Measurements from ENCODE around the gene CEBPA. TPM values are rescaled to one million over a fixed set of nuclear protein-coding genes. Genes with fewer than 3 reads are reported as not detected.
"Not testable (repeated sequence)": the region's sequence is repeated elsewhere in the genome, so short reads cannot be mapped to it uniquely, and the experiment has no call there.

The CEBPA gene
- total and polyA plus RNA-seq, 4 experiments from 2014 or later: 0.20 to 2.4 (median 1.6) TPM

DNA sequence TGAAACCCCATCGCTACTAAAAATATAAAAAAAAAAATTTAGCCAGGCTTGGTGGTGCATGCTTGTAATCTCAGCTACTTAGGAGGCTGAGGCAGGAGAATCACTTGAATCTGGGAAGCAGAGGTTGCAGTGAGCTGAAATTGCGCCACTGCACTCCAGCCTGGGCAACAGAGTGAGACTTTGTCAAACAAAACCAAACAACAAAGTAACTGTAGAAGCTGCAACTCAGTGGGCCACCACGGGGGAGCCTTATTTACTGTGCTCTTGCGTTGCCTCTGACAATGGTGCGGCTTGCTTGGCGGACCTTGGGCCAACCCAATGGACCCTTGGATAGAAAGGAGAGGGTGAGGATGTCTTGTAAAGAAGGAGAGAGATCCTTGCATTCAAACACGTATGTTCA lies 7.3 kb downstream of the CEBPA start:
- H3K27me3 ChIP-seq (ENCODE audit: insufficient read depth, low read length); H3K36me3 Mint-ChIP-seq; DNase-seq; CTCF ChIA-PET (ENCODE audit: partially characterized antibody); H3K4me3 ChIP-seq (ENCODE audit: low read length in 2 of 2); H3K9me3 ChIP-seq (ENCODE audit: control insufficient read depth in 1 of 2, low read length in 2 of 2); H3K9me3 Mint-ChIP-seq; H3K4me1 Mint-ChIP-seq; H3K27ac ChIP-seq (ENCODE audit: low read depth, low read length); H3K36me3 ChIP-seq (ENCODE audit: insufficient read depth, low read length); POLR2A ChIA-PET (ENCODE audit: partially characterized antibody); intact Hi-C loops (cut with micrococcal nuclease); H3K4me1 ChIP-seq (ENCODE audit: insufficient read depth, low read length): not testable (repeated sequence)
- Mint-ChIP-seq H3K4me3 (peak overlapping the region in 1 of 8 donors; percentile 3), H3K27ac (peak overlapping the region in 1 of 7 donors; percentile 64), H3K27me3 (peaks cover 9 to 13% of the 10 kb centered on the region in 2 donors)

DNA sequence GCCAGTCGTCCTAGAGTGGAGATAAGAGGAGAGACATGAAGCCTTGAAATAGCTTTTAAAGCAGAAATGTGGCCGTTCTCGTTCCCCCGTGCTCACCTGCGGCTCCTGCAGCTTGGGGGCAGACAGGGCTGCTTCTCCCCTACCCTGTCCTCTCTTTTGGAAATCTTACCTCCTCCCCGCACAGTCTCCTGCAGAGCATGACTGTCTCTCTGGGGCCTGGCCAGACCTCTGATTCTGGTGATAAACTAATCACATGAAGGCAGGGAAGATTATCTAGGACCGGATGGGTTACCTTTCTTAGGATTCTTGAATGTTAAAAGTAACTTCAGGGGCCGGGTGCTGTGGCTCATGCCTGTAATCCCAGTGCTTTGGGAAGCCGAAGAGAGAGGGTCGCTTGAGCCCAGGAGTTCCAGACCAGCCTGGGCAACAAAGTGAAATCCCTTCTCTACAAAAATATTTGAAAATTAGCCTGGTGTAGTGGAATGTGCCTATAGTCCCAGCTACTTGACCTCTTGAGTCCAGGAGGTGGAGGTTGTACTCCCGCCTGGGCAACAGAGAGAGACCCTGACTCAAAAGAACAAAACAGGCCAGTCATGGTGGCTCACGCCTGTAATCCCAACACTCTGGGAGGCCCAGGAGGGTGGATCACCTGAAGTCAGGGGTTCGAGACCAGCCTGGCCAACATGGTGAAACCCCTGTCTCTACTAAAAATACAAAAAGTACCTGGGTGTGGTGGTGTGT lies 8.1 kb downstream of the CEBPA start:
- intact Hi-C loops (cut with micrococcal nuclease): no loop called here
- CTCF ChIA-PET (ENCODE audit: partially characterized antibody): no interaction called here

GRCh38 chr19:33293255-33294057 lies 8.9 kb downstream of the CEBPA start:
- Mint-ChIP-seq H3K9me3 (peaks cover 2 to 23% (median 11%) of the 10 kb centered on the region in 8 donors), H3K36me3 (peaks cover 0 to 8% of the 10 kb centered on the region in 2 donors), H3K27ac (no peak overlapping the region), H3K27me3 (peaks cover 5 to 6% of the 10 kb centered on the region in 2 donors), H3K4me1 (no peaks in the 10 kb centered on the region), H3K4me3 (no peak overlapping the region)
- CTCF ChIA-PET (ENCODE audit: partially characterized antibody): interaction anchor here (1.1 kb wide), 1 partner anchor 58 kb away, joined by 3 read pairs; no protein-coding TSS in a partner anchor
- Histone ChIP-seq H3K9me3 (ENCODE audit: control insufficient read depth in 1 of 2, low read length in 2 of 2) (peaks cover 0 to 4% of the 10 kb centered on the region in 2 donors), H3K4me1 (ENCODE audit: insufficient read depth, low read length) (no peaks in the 10 kb centered on the region), H3K27ac (ENCODE audit: low read depth, low read length) (no peak overlapping the region), H3K27me3 (ENCODE audit: insufficient read depth, low read length) (no peaks in the 10 kb centered on the region), H3K4me3 (ENCODE audit: low read length in 2 of 2) (no peak overlapping the region), H3K36me3 (ENCODE audit: insufficient read depth, low read length) (no peaks in the 10 kb centered on the region)
- no peak for DNase-seq
- POLR2A ChIA-PET (ENCODE audit: partially characterized antibody): no interaction called here
- intact Hi-C loops (cut with micrococcal nuclease): no loop called here

More for the DNA sequence above, 8.1 kb downstream of the CEBPA start:
- no peak overlapping the region for H3K4me3 Mint-ChIP-seq
- Histone ChIP-seq H3K4me1 (ENCODE audit: insufficient read depth, low read length) (no peaks in the 10 kb centered on the region), H3K27me3 (ENCODE audit: insufficient read depth, low read length) (no peaks in the 10 kb centered on the region), H3K27ac (ENCODE audit: low read depth, low read length) (no peak overlapping the region), H3K36me3 (ENCODE audit: insufficient read depth, low read length) (no peaks in the 10 kb centered on the region), H3K9me3 (ENCODE audit: control insufficient read depth in 1 of 2, low read length in 2 of 2) (no peaks in the 10 kb centered on the region), H3K4me3 (ENCODE audit: low read length in 2 of 2) (no peak overlapping the region)
- POLR2A ChIA-PET (ENCODE audit: partially characterized antibody): no interaction called here
- H3K27ac Mint-ChIP-seq: no peak overlapping the region
- peaks cover 0 to under 1% of the 10 kb centered on the region in 2 donors for H3K36me3 Mint-ChIP-seq
- H3K4me1 Mint-ChIP-seq: no peaks in the 10 kb centered on the region
- peaks cover 9 to 10% of the 10 kb centered on the region in 2 donors for H3K27me3 Mint-ChIP-seq
- no peak for DNase-seq
- H3K9me3 Mint-ChIP-seq: peaks cover 0 to 16% (median 4%) of the 10 kb centered on the region in 8 donors

DNA sequence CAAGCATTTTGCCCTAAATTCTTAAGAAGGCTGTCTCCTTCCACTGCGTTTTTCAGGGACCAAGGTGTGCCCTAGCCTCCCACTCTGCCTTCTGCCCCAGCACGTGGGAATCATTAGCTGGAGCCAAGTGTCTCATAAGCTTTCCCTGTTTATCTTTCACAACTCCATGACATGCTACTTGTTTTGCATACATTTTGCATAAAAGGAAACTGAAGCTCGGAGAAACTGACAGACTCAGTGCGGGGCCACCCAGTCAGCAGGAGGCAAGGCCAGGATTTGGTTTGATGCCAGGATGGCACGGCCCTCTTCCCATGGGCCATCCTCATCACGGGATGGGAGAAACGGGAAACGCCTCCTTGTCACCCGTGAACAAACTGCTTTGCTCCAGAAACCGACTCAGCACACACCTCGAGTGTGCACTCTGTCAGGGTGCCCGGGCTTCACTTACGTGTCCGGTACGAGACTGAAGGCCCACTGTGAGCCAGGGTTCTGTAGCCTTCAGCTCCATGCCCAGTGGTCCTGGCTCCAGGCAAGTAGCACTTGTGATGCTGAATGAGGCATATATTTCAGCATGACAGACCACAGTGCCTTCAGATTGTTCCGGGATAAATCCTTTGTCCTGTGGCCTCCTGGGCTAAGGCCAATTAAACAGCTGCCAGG lies 9.6 kb downstream of the CEBPA start:
- ChIA-PET POLR2A (ENCODE audit: partially characterized antibody) (interaction anchor here (0.6 kb wide), 1 partner anchor 10 kb away, joined by 3 read pairs; no protein-coding TSS in a partner anchor), CTCF (ENCODE audit: partially characterized antibody) (interaction anchor here (1.1 kb wide), 1 partner anchor 57 kb away, joined by 3 read pairs; no protein-coding TSS in a partner anchor)
- no peak overlapping the region for H3K27ac ChIP-seq (ENCODE audit: low read depth, low read length)
- peaks cover 0 to 6% of the 10 kb centered on the region in 2 donors for H3K9me3 ChIP-seq (ENCODE audit: control insufficient read depth in 1 of 2, low read length in 2 of 2)
- no peaks in the 10 kb centered on the region for H3K36me3 ChIP-seq (ENCODE audit: insufficient read depth, low read length)
- Mint-ChIP-seq H3K4me3 (no peak overlapping the region), H3K27ac (no peak overlapping the region), H3K4me1 (peaks cover 0 to 4% (median under 1%) of the 10 kb centered on the region in 4 donors), H3K27me3 (peaks cover 5 to 6% of the 10 kb centered on the region in 2 donors), H3K36me3 (peaks cover 0 to 8% of the 10 kb centered on the region in 2 donors), H3K9me3 (peaks cover 2 to 30% (median 17%) of the 10 kb centered on the region in 8 donors)
- intact Hi-C loops (cut with micrococcal nuclease): no loop called here
- no peak overlapping the region for H3K4me3 ChIP-seq (ENCODE audit: low read length in 2 of 2)
- DNase-seq: no peak
- no peaks in the 10 kb centered on the region for H3K27me3 ChIP-seq (ENCODE audit: insufficient read depth, low read length)
- H3K4me1 ChIP-seq (ENCODE audit: insufficient read depth, low read length): no peaks in the 10 kb centered on the region

- H3K27me3 Mint-ChIP-seq: peaks cover 4 to 5% of the 10 kb centered on the region in 2 donors
- Histone ChIP-seq H3K27me3 (ENCODE audit: insufficient read depth, low read length) (no peaks in the 10 kb centered on the region), H3K9me3 (ENCODE audit: control insufficient read depth in 1 of 2, low read length in 2 of 2) (peaks cover 0 to 6% of the 10 kb centered on the region in 2 donors), H3K4me1 (ENCODE audit: insufficient read depth, low read length) (peaks cover 7% of the 10 kb centered on the region), H3K27ac (ENCODE audit: low read depth, low read length) (no peak overlapping the region), H3K4me3 (ENCODE audit: low read length in 2 of 2) (no peak overlapping the region), H3K36me3 (ENCODE audit: insufficient read depth, low read length) (no peaks in the 10 kb centered on the region)
- H3K4me3 Mint-ChIP-seq: no peak overlapping the region
- intact Hi-C loops (cut with micrococcal nuclease): no loop called here
- H3K9me3 Mint-ChIP-seq: peaks cover 2 to 35% (median 17%) of the 10 kb centered on the region in 8 donors
- H3K36me3 Mint-ChIP-seq: peaks cover 0 to 8% of the 10 kb centered on the region in 2 donors
- H3K27ac Mint-ChIP-seq: no peak overlapping the region
- ChIA-PET CTCF (ENCODE audit: partially characterized antibody) (interaction anchor here (1.1 kb wide), 1 partner anchor 56 kb away, joined by 3 read pairs; no protein-coding TSS in a partner anchor), POLR2A (ENCODE audit: partially characterized antibody) (no interaction called here)
- DNase-seq: no peak
- peaks cover under 1 to 10% (median 5%) of the 10 kb centered on the region in 4 donors for H3K4me1 Mint-ChIP-seq
Observed at GRCh38 chr19:33291623-33292534, 10.5 kb downstream of the CEBPA start.

DNA sequence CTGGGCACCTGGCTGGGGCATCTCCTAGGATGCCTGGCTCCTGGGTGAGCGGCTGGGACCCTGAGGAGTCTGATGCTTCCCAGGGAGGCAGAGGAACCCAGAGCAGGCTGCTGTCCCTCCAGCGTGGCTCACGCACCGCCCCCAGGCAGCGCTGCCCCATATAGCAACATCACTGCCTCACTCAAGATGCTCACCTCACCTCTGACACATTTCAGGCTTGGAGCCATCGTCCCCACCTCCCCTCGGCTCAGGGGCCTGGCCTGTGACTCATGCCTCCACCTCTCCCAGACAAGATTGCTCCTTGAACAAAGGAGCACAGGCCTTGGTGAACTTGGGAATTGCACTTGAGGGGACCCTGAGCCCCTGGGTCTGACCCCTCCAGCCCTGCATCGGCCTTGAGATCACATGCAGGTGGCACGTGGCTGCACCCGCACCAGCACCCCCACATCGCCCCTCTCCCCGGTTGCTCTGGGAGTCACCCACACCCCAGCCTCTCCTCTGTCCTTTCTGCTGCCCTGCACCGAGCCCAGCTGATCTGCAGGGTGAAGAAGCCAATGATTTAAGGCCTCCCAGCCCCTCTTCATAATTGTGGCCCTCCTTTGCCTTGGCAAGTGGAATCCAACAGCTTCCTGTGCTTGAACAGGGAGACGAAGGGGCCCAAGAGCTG lies 11.2 kb downstream of the CEBPA start:
- CTCF ChIA-PET (ENCODE audit: partially characterized antibody): no interaction called here
- Mint-ChIP-seq H3K27ac (no peak overlapping the region), H3K27me3 (peaks cover 4 to 5% of the 10 kb centered on the region in 2 donors), H3K9me3 (peaks cover 2 to 39% (median 17%) of the 10 kb centered on the region in 8 donors), H3K36me3 (peaks cover 0 to 8% of the 10 kb centered on the region in 2 donors), H3K4me3 (no peak overlapping the region), H3K4me1 (peaks cover 3 to 15% (median 9%) of the 10 kb centered on the region in 4 donors)
- no peak overlapping the region for H3K4me3 ChIP-seq (ENCODE audit: low read length in 2 of 2)
- intact Hi-C loops (cut with micrococcal nuclease): no loop called here
- no peak overlapping the region for H3K27ac ChIP-seq (ENCODE audit: low read depth, low read length)
- no peak for DNase-seq
- POLR2A ChIA-PET (ENCODE audit: partially characterized antibody): no interaction called here
- H3K36me3 ChIP-seq (ENCODE audit: insufficient read depth, low read length): no peaks in the 10 kb centered on the region
- no peaks in the 10 kb centered on the region for H3K27me3 ChIP-seq (ENCODE audit: insufficient read depth, low read length)
- H3K9me3 ChIP-seq (ENCODE audit: control insufficient read depth in 1 of 2, low read length in 2 of 2): peaks cover 0 to 6% of the 10 kb centered on the region in 2 donors
- H3K4me1 ChIP-seq (ENCODE audit: insufficient read depth, low read length): peaks cover 12% of the 10 kb centered on the region
